Glutamatergic neuron (in vitro differentiated cells): ENCODE results near the gene NUB1. TPM values are rescaled to one million over a fixed set of nuclear protein-coding genes. Genes with fewer than 3 reads are reported as not detected.

Source experiments
- DNase-seq: peaks from one replicate; pipeline ENCODE4 v3.0.0; 2022
- H3K27ac Mint-ChIP-seq: one replicate; pipeline ENCODE4 v1.8.0; 2020; ENCODE audit warnings: mild to moderate bottlenecking, mixed read lengths, inconsistent platforms; ENCODE audit not compliant: unreplicated experiment
- H3K27me3 Mint-ChIP-seq: one replicate; pipeline ENCODE4 v1.8.0; 2020; ENCODE audit warnings: mild to moderate bottlenecking, moderate library complexity, mixed read lengths, inconsistent platforms; ENCODE audit not compliant: unreplicated experiment
- H3K36me3 Mint-ChIP-seq: one replicate; pipeline ENCODE4 v1.8.0; 2020; ENCODE audit warnings: mild to moderate bottlenecking, mixed read lengths, inconsistent platforms; ENCODE audit not compliant: unreplicated experiment
- H3K4me1 Mint-ChIP-seq: one replicate; pipeline ENCODE4 v1.8.0; 2020; ENCODE audit warnings: mild to moderate bottlenecking, low read depth, mixed read lengths, inconsistent platforms; ENCODE audit not compliant: unreplicated experiment
- H3K4me3 Mint-ChIP-seq: one replicate; pipeline ENCODE4 v1.8.0; 2020; ENCODE audit warnings: mild to moderate bottlenecking, mixed read lengths, inconsistent platforms; ENCODE audit not compliant: unreplicated experiment
- H3K9me3 Mint-ChIP-seq: one replicate; pipeline ENCODE4 v1.8.0; 2020; ENCODE audit warnings: mild to moderate bottlenecking, moderate library complexity, mixed read lengths, inconsistent platforms; ENCODE audit not compliant: unreplicated experiment
- total RNA-seq: library from RNA; stranded (reverse); fragmentation: NEBNext Ultra II Directional; extraction: Animal tissue kit (Norgen Biotek cat#: 25700); gene quantifications from one replicate; pipeline ENCODE4 v1.2.1, GENCODE V29; 2021; ENCODE audit not compliant: unreplicated experiment
- TF ChIP-seq, protein P1 (sequence below): fragments of 200-600 bp; sonication (generic); IDR thresholded peaks from one replicate; pipeline ENCODE4 v1.5.0; 2021; ENCODE audit not compliant: partially characterized antibody, unreplicated experiment

Gene NUB1
- total RNA-seq, 1 donor from 2014 or later: 41.6 TPM

DNA sequence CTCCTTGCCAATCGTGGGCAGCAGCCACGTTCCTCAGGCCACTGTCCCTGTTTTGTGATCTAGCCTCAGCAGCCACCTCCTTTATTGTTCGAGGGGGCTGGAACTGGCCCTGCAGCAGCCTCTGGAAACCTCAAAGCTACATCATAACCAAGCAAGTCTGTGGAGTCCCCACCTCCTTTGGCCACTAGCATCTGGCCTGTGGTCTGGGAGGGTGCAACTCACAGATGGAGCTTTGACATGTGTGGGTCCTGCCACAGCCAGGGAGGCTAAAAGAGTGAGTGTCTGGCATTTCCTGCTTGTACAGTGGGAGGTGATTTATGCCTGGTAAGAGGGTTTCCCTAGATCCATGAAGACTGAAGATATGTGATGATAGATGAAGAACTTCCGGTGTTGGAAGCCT is 32.3 kb upstream of the NUB1 start:
- H3K27me3 Mint-ChIP-seq: peaks cover 7% of the 10 kb centered on the region
- H3K36me3 Mint-ChIP-seq: no peaks in the 10 kb centered on the region
- peaks cover 18% of the 10 kb centered on the region for H3K4me1 Mint-ChIP-seq
- peak overlapping the region; percentile 90 for H3K27ac Mint-ChIP-seq
- no peak for DNase-seq
- TF ChIP-seq, protein P1, sequence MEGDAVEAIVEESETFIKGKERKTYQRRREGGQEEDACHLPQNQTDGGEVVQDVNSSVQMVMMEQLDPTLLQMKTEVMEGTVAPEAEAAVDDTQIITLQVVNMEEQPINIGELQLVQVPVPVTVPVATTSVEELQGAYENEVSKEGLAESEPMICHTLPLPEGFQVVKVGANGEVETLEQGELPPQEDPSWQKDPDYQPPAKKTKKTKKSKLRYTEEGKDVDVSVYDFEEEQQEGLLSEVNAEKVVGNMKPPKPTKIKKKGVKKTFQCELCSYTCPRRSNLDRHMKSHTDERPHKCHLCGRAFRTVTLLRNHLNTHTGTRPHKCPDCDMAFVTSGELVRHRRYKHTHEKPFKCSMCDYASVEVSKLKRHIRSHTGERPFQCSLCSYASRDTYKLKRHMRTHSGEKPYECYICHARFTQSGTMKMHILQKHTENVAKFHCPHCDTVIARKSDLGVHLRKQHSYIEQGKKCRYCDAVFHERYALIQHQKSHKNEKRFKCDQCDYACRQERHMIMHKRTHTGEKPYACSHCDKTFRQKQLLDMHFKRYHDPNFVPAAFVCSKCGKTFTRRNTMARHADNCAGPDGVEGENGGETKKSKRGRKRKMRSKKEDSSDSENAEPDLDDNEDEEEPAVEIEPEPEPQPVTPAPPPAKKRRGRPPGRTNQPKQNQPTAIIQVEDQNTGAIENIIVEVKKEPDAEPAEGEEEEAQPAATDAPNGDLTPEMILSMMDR: no peak
- H3K9me3 Mint-ChIP-seq: peaks cover 17% of the 10 kb centered on the region
- H3K4me3 Mint-ChIP-seq: peak overlapping the region; percentile 53

DNA sequence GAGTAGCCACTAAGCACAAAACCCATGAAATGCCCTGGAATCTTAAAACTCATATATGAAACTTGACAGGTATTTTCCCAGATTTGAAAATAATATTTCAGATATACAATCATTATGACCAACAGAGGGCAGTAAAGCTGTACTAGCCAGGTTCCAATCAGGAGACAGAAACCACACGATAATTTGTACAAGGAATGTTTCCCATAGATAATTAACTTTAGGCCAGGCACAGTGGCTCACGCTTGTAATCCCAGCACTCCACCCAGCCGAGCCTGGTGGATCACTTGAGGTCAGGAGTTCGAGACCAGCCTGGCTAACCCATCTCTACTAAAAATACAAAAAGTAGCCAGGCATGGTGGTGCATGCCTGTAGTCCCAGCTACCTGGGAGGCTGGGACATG is 31.0 kb upstream of the NUB1 start:
- peaks cover 7% of the 10 kb centered on the region for H3K27me3 Mint-ChIP-seq
- H3K36me3 Mint-ChIP-seq: no peaks in the 10 kb centered on the region
- peaks cover 18% of the 10 kb centered on the region for H3K4me1 Mint-ChIP-seq
- DNase-seq: no peak
- no peak overlapping the region for H3K27ac Mint-ChIP-seq
- H3K9me3 Mint-ChIP-seq: peaks cover 13% of the 10 kb centered on the region
- TF ChIP-seq, protein P1: peak; percentile 62
- H3K4me3 Mint-ChIP-seq: no peak overlapping the region

DNA sequence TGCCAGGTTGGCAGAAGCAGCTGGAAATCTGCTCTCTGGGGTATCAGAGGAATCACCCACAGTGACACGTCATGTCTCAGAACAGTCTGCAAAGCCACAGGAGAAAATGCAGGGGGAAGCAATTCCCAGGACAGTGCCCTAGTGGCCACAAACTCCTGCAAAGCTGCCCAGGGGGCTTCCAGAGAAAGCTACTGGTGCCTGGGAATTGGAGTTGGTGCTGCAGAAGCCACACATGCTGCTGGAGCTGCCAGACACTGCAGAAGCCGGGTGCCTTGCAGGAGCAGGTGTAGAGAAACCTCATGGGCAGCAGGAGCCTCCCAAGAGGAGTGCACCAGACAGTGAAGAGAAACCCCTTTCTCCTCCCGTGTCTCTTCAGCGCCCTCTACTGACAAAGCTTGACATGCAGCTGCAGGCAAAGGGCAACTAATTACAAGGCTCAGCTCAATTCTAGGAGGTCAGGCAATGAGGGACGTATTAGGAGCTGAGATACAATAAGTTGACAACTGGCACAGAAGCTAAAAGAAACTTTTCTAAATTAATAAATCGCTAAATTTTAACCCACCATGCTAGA is 30.2 kb upstream of the NUB1 start:
- H3K27ac Mint-ChIP-seq: no peak overlapping the region
- DNase-seq: peak; percentile 34
- H3K4me1 Mint-ChIP-seq: peaks cover 18% of the 10 kb centered on the region
- no peaks in the 10 kb centered on the region for H3K36me3 Mint-ChIP-seq
- no peak overlapping the region for H3K4me3 Mint-ChIP-seq
- peaks cover 7% of the 10 kb centered on the region for H3K27me3 Mint-ChIP-seq
- H3K9me3 Mint-ChIP-seq: peaks cover 13% of the 10 kb centered on the region
- TF ChIP-seq, protein P1: no peak

DNA sequence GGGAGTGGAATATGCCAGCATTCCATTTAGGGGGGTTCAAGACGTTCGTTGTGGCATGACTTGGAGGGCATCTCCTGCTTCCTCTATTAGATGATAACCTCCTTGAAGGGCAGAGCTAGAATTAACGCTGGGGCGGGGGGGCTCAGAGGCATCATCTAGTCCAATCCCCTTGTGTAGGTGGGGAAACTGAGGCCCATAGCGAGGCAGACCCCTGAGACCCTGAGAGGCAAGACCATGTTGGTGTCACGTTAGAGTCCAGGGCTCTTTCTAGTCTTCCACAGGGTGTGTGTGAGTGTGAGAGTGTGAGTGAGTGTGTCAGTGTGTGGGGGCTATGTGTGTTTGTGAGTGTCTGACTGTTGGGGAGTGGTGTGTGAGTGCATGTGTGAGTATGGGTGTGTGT is 29.3 kb upstream of the NUB1 start:
- no peak overlapping the region for H3K4me3 Mint-ChIP-seq
- H3K4me1 Mint-ChIP-seq: peaks cover 13% of the 10 kb centered on the region
- no peaks in the 10 kb centered on the region for H3K36me3 Mint-ChIP-seq
- H3K27me3 Mint-ChIP-seq: peaks cover 7% of the 10 kb centered on the region
- peaks cover 13% of the 10 kb centered on the region for H3K9me3 Mint-ChIP-seq
- DNase-seq: no peak
- TF ChIP-seq, protein P1: no peak
- no peak overlapping the region for H3K27ac Mint-ChIP-seq

- Mint-ChIP-seq H3K9me3 (peaks cover 11% of the 10 kb centered on the region), H3K4me1 (peaks cover 10% of the 10 kb centered on the region), H3K36me3 (no peaks in the 10 kb centered on the region), H3K4me3 (no peak overlapping the region), H3K27ac (no peak overlapping the region), H3K27me3 (peaks cover 7% of the 10 kb centered on the region)
- DNase-seq: no peak
- TF ChIP-seq, protein P1: no peak
Observed at GRCh38 chr7:151312831-151313809, 28.5 kb upstream of the NUB1 start.
